Measurements from ENCODE around the gene ATXN1. TPM values are rescaled to one million over a fixed set of nuclear protein-coding genes. Genes with fewer than 3 reads are reported as not detected.

ATXN1 gene
- total RNA-seq = 29.2 and 30.4 TPM in 2 replicates

GRCh38 chr6:16760516-16761470 is at the start of gene ATXN1:
TSS of gene ATXN1 (minus strand) at chr6:16761460.

Measured in articular chondrocyte of knee joint (primary cell).